WTC11 (cell line): ENCODE data around the gene RPTOR.

Source experiments
- ATF1 ChIP-seq: sonication (generic); formaldehyde crosslinking; IDR thresholded peaks from 2 replicates; pipeline ENCODE4 v1.8.1; 2023; ENCODE audit warnings: mild to moderate bottlenecking, moderate library complexity, missing genetic modification reagents
- CREB1 ChIP-seq: sonication (generic); formaldehyde crosslinking; IDR thresholded peaks from 2 replicates; pipeline ENCODE4 v1.8.0; 2023; ENCODE audit warnings: mild to moderate bottlenecking, missing genetic modification reagents
- CREM ChIP-seq: sonication (generic); formaldehyde crosslinking; IDR thresholded peaks from 2 replicates; pipeline ENCODE4 v1.8.1; 2022; ENCODE audit warnings: mild to moderate bottlenecking, missing genetic modification reagents, moderate library complexity
- CTCF ChIP-seq: fragments of 200-600 bp; IDR thresholded peaks from 2 replicates; pipeline ENCODE4 v1.8.0; 2022; ENCODE audit warnings: antibody characterized with exemption
- E2F4 ChIP-seq: sonication (generic); formaldehyde crosslinking; IDR thresholded peaks from 2 replicates; pipeline ENCODE4 v1.8.1; 2022; ENCODE audit warnings: low read depth, mild to moderate bottlenecking, moderate library complexity, missing genetic modification reagents, borderline replicate concordance
- JUN ChIP-seq: sonication (generic); formaldehyde crosslinking; IDR thresholded peaks from 2 replicates; pipeline ENCODE4 v1.8.0; 2023; ENCODE audit warnings: mild to moderate bottlenecking, missing genetic modification reagents
- MYBL2 ChIP-seq: sonication (generic); formaldehyde crosslinking; IDR thresholded peaks from 2 replicates; pipeline ENCODE4 v1.8.1; 2023; ENCODE audit warnings: mild to moderate bottlenecking, moderate library complexity, missing genetic modification reagents
- RELA ChIP-seq: sonication (generic); formaldehyde crosslinking; IDR thresholded peaks from 2 replicates; pipeline ENCODE4 v1.8.1; 2022; ENCODE audit warnings: missing genetic modification reagents, mild to moderate bottlenecking, borderline replicate concordance
- ZBTB21 ChIP-seq: sonication (generic); formaldehyde crosslinking; IDR thresholded peaks from 2 replicates; pipeline ENCODE4 v1.8.1; 2023; ENCODE audit warnings: mild to moderate bottlenecking, missing genetic modification reagents, borderline replicate concordance
- ZNF219 ChIP-seq: sonication (generic); formaldehyde crosslinking; IDR thresholded peaks from 2 replicates; pipeline ENCODE4 v1.8.0; 2023; ENCODE audit warnings: missing genetic modification reagents, mild to moderate bottlenecking, borderline replicate concordance
- ZNF317 ChIP-seq: sonication (generic); formaldehyde crosslinking; IDR thresholded peaks from 2 replicates; pipeline ENCODE4 v1.8.1; 2023; ENCODE audit warnings: low read depth, mild to moderate bottlenecking, moderate library complexity, missing genetic modification reagents, borderline replicate concordance
- ZNF671 ChIP-seq: fragments of 250-450 bp; sonication (Bioruptor Pico); IDR thresholded peaks from 2 replicates; pipeline ENCODE4 v1.8.0; 2021; ENCODE audit warnings: mild to moderate bottlenecking
- TF ChIP-seq, protein P1 (sequence below): sonication (generic); formaldehyde crosslinking; IDR thresholded peaks from 2 replicates; pipeline ENCODE4 v1.8.1; 2022; ENCODE audit warnings: missing genetic modification reagents, borderline replicate concordance
- TF ChIP-seq, protein P2 (sequence below): sonication (generic); formaldehyde crosslinking; IDR thresholded peaks from 2 replicates; pipeline ENCODE4 v1.8.1; 2022; ENCODE audit warnings: low read depth, missing genetic modification reagents, borderline replicate concordance

- TF ChIP-seq JUN (CRISPR knock-in tag), result no peak
- no peak for TF ChIP-seq CTCF
- TF ChIP-seq, protein P1, sequence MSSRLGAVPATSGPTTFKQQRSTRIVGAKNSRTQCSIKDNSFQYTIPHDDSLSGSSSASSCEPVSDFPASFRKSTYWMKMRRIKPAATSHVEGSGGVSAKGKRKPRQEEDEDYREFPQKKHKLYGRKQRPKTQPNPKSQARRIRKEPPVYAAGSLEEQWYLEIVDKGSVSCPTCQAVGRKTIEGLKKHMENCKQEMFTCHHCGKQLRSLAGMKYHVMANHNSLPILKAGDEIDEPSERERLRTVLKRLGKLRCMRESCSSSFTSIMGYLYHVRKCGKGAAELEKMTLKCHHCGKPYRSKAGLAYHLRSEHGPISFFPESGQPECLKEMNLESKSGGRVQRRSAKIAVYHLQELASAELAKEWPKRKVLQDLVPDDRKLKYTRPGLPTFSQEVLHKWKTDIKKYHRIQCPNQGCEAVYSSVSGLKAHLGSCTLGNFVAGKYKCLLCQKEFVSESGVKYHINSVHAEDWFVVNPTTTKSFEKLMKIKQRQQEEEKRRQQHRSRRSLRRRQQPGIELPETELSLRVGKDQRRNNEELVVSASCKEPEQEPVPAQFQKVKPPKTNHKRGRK (CRISPR knock-in tag), result no peak
- no peak for TF ChIP-seq ZNF317
- no peak for TF ChIP-seq ZNF219 (CRISPR knock-in tag)
- no peak for TF ChIP-seq CREB1 (CRISPR knock-in tag)
- no peak for TF ChIP-seq E2F4 (CRISPR knock-in tag)
- TF ChIP-seq RELA (CRISPR knock-in tag), result no peak
- no peak for TF ChIP-seq ZBTB21
- TF ChIP-seq CREM (CRISPR knock-in tag), result no peak
- no peak for TF ChIP-seq ATF1 (CRISPR knock-in tag)
- no peak for TF ChIP-seq MYBL2 (CRISPR knock-in tag)
- TF ChIP-seq ZNF671 (CRISPR knock-in tag), result no peak
- TF ChIP-seq, protein P2, sequence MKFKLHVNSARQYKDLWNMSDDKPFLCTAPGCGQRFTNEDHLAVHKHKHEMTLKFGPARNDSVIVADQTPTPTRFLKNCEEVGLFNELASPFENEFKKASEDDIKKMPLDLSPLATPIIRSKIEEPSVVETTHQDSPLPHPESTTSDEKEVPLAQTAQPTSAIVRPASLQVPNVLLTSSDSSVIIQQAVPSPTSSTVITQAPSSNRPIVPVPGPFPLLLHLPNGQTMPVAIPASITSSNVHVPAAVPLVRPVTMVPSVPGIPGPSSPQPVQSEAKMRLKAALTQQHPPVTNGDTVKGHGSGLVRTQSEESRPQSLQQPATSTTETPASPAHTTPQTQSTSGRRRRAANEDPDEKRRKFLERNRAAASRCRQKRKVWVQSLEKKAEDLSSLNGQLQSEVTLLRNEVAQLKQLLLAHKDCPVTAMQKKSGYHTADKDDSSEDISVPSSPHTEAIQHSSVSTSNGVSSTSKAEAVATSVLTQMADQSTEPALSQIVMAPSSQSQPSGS (CRISPR knock-in tag), result no peak
Observed at GRCh38 chr17:80916246-80916645, 371.6 kb downstream of the RPTOR start.
